Medulla oblongata (tissue), 1 donor: ENCODE measurements around the gene GTF2I.
A peak's percentile ranks its signal among the peaks of the same experiment; 100 is the strongest.
"Not testable (repeated sequence)": the region's sequence is repeated elsewhere in the genome, so short reads cannot be mapped to it uniquely, and the experiment has no call there.

ENCODE experiments used
- DNase-seq: peaks from one replicate; pipeline ENCODE4 v3.0.0-alpha.2; 2015; ENCODE audit errors: extremely low spot score

The GTF2I gene

GRCh38 chr7:74656837-74657691 is 454 bp upstream of the GTF2I start:
- peak; percentile 98 for DNase-seq

DNA sequence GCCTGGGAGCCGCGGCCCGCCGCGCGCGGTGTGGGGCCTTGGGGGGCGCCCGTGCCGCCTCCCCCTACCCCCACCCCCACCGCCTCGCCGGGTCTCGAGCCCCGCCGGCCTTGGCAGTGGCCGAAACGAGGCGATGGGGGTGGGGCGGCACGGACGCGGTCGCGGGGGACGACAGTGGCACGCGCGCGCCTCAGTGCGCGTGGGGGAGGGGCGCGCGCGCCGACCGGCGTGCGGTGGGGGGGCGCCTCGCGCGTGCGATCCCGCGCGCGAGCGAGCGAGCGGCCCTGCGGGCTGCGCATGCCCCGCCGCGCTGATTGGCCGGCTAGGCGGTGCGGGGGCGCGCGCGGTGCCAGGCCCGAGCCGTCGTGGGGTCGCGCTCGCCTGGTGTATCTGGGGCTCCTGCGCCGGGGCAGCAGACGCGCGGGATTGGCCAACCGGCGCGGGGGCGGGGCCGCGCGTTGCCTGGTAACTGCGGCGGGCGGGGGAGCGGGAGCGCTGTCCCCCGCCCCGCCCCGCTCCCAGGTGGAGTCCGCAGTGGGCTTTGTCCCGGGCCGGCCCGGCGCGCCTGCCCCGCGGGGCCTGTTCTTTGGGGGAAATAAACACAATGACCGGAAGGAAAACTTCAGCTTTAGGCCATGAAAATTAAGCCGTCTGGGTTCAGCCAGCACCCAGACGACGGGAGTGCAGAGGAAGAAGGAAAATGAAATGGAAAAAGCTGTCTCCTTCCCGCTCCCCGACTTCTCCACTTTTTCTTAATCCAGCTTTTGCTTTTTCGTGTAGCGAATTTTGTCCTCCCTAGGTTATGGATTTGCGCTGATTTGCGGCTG is 873 bp downstream of the GTF2I start:
- peak; percentile 95 for DNase-seq

DNA sequence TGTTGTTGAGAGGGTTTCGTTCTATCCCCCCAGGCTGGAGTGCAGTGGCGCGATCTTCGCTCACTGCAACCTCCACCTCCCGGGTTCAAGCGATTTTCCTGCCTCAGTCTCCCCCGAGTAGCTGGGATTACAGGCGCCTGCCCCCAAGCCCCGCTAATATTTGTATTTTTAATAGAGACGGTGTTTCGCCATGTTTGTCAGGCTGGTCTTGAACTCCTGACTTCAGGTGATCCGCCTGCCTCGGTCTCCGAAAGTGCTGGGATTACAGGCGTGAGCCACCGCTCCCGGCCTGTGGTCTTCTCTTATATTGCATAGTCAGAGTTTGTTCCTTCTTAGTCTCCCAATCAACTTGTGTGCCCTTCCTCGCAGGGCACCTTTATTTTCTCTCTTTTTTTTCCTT is 2.7 kb downstream of the GTF2I start:
- not testable (repeated sequence) for DNase-seq

- DNase-seq = not testable (repeated sequence)
These were observed 4.6 kb downstream of the GTF2I start for GRCh38 chr7:74661836-74662794.

DNA sequence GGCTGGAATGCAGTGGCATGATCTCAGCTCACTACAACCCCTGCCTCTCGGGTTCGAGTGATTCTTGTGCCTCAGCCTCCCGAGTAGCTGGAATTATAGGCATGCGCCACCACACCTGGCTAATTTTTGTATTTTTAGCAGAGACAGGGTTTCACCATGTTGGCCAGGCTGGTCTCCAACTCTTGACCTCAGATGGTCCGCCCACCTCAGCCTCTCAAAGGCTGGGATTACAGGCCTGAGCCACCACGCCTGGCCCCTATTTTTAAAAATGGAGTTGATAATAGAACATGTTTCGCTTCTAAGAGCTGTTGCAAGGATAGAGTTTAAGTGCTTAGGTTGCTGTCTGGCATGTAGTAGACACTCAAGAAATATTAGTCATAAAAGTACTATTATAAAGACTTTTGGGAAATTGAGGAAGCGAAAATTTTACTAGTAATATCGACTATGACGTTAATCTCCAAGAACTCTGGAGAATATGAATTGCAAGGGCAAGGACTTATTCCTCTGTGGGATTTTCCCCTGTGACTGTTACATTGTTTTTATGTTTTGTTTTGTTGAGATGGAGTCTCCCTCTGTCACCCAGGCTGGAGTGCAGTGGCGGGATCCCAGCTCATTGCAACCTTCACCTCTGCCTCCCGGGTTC is 7.9 kb downstream of the GTF2I start:
- DNase-seq = no peak

DNA sequence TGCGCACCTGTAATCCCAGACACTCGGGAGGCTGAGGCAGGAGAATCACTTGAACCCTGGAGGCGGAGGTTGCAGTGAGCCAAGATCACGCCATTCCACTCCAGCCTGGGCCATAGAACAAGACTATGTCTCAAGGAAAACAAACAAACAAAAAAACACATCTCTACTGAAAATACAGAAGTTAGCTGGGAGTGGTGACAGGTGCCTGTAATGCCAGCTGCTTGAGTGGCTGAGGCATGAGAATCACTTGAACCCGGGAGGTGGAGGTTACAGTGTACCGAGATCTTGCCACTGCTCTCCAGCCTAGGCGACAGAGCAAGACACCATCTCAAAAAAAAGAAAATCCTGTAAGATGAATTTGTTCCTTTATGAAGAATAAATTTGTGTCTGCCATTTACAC is 9.5 kb downstream of the GTF2I start:
- DNase-seq = not testable (repeated sequence)

GRCh38 chr7:74667520-74667919 is 10.0 kb downstream of the GTF2I start:
- not testable (repeated sequence) for DNase-seq

DNA sequence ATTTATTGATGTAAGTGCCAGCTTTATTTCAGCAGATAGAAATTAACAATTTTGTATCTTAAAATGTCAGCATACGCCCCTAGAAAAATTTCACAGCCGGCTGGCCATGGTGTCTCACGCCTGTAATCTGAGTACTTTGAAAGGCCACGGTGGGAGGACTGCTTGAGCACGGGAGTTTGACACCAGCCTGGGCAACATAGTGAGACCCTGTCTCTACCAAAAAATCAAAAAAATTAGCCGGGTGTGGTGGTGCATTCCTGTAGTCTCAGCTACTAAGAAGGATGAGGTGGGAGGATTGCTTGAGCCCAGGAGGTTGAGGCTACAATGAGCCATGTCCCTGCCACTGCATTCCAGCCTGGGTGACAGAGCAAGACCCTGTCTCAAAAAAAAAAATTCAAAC is 14.1 kb downstream of the GTF2I start:
- no peak for DNase-seq

DNA sequence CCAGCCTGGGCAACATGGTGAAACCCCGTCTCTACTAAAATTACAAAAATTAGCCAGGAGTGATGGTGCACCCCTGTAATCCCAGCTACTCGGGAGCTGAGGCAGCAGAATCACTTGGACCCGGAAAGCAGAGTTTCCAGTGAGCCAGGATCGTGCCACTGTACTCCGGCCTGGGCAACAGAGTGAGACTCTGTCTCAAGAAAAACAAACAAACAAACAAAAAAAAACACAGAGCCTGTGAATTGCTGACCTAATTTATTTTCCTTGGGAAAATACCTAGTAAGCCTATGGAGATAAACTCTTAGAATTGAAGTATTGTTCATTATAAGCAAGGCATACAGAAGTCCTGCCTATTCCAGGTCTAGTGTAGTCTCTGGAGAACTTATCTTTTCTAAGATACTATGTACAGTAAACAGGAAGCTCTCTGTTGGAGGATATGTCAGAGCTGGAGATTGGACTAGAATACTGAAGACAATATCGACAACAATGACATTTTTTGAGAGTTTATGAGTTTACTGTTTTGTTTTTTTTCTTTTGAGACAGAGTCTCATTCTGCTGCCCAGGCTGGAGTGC is 14.9 kb downstream of the GTF2I start:
- no peak for DNase-seq

GRCh38 chr7:74674166-74674565 is 16.6 kb downstream of the GTF2I start:
- DNase-seq = no peak

GRCh38 chr7:74682829-74683228 is 25.3 kb downstream of the GTF2I start:
- DNase-seq = no peak

DNA sequence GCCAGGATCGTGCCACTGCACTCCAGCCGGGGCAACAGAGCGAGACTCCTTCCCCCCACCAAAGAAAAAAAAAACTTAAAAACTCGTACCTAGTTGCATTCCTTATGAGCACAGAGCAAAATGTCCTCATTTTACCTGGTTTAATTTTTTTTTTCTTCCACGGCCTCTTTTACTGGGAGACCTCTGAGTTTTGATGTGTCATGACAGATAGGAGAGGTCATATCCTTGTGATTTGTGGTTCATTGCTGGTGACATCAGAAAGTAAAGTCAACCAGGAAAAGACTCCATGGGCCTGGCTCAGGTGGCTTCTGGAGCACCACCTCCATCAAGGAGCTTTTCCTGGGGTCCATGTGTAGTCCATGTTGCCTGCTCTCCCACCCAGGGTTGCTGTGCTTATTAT is 26.3 kb downstream of the GTF2I start:
- no peak for DNase-seq

- no peak for DNase-seq
These were observed 27.0 kb downstream of the GTF2I start for GRCh38 chr7:74684473-74684872.

GRCh38 chr7:74684921-74685320 is 27.4 kb downstream of the GTF2I start:
- DNase-seq = no peak

DNA sequence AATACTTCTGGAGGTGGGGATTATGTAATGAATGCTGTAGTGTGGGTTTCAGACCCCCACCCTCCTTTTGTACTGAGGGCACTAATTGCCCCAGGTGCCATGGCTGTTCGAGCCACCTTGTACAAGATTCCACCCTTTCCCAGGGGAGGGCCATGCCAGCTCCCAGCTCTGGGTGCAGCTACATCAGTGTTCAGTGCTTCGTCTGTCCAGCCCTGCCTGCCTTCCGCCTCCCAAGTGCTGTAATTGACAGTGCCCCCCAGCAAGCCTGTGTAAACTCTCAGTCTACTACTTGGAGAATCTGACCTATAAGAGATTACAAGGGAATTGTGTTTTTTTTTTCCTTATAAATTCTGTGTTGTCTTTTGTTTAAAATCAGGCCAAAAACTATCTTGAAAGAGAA is 33.0 kb downstream of the GTF2I start:
- DNase-seq = no peak

GRCh38 chr7:74704419-74704818 is 46.9 kb downstream of the GTF2I start:
- not testable (repeated sequence) for DNase-seq

GRCh38 chr7:74707238-74707637 is 49.7 kb downstream of the GTF2I start:
- DNase-seq = no peak

GRCh38 chr7:74708569-74709275 is 51.2 kb downstream of the GTF2I start:
- DNase-seq = no peak

- peak; percentile 30 for DNase-seq
These were observed 52.6 kb downstream of the GTF2I start for GRCh38 chr7:74709880-74710671.
